H9 (cell line): ENCODE results near the gene PLPP2. TPM values are rescaled to one million over a fixed set of nuclear protein-coding genes. Genes with fewer than 3 reads are reported as not detected.

Experiments used
- DNase-seq: peaks from one replicate; pipeline ENCODE4 v3.0.0-alpha.2; 2017
- H2AFZ ChIP-seq: one replicate; pipeline ENCODE4 v1.6.1; 2013; ENCODE audit warnings: mild to moderate bottlenecking, low read length, control low read depth, moderate library complexity
- H2AK5ac ChIP-seq: 2 replicates; pipeline ENCODE4 v1.6.1; 2013; ENCODE audit warnings: low read length, control low read depth, mixed read lengths; ENCODE audit not compliant: insufficient read length
- H2BK120ac ChIP-seq: one replicate; pipeline ENCODE4 v1.6.1; 2013; ENCODE audit warnings: low read depth, mild to moderate bottlenecking, low read length, control low read depth, inconsistent platforms; ENCODE audit not compliant: poor library complexity, severe bottlenecking
- H2BK12ac ChIP-seq: 2 replicates; pipeline ENCODE4 v1.6.1; 2013; ENCODE audit warnings: low read length, control low read depth, mixed read lengths, low read depth; ENCODE audit not compliant: insufficient read length
- H2BK15ac ChIP-seq: 2 replicates; pipeline ENCODE4 v1.6.1; 2013; ENCODE audit warnings: low read depth, low read length, control low read depth
- H2BK20ac ChIP-seq: one replicate; pipeline ENCODE4 v1.6.1; 2013; ENCODE audit warnings: low read depth, mild to moderate bottlenecking, low read length, control low read depth, inconsistent platforms; ENCODE audit not compliant: poor library complexity, severe bottlenecking
- H2BK5ac ChIP-seq: 2 replicates; pipeline ENCODE4 v1.6.1; 2013; ENCODE audit warnings: low read length, control low read depth, mixed read lengths; ENCODE audit not compliant: insufficient read length
- H3K14ac ChIP-seq: 2 replicates; pipeline ENCODE4 v1.6.1; 2013; ENCODE audit warnings: low read length, control low read depth; ENCODE audit not compliant: insufficient read depth
- H3K18ac ChIP-seq: 2 replicates; pipeline ENCODE4 v1.6.1; 2013; ENCODE audit warnings: low read depth, mild to moderate bottlenecking, mixed read lengths, low read length, control low read depth; ENCODE audit not compliant: insufficient read length
- H3K23ac ChIP-seq: 2 replicates; pipeline ENCODE4 v1.6.1; 2013; ENCODE audit warnings: low read length, control low read depth, mixed read lengths, low read depth; ENCODE audit not compliant: insufficient read length
- H3K23me2 ChIP-seq: 2 replicates; pipeline ENCODE4 v1.6.1; 2013; ENCODE audit warnings: low read depth, mild to moderate bottlenecking, mixed read lengths, low read length, control low read depth; ENCODE audit not compliant: insufficient read length, poor library complexity, severe bottlenecking
- H3K27ac ChIP-seq: 2 replicates; pipeline ENCODE4 v1.5.1; 2013; ENCODE audit warnings: low read length, control low read depth, mixed read lengths, low read depth; ENCODE audit not compliant: insufficient read length
- H3K27me3 ChIP-seq: 2 replicates; pipeline ENCODE4 v1.6.1; 2013; ENCODE audit warnings: low read length, control low read depth, inconsistent platforms; ENCODE audit not compliant: insufficient read depth
- H3K4ac ChIP-seq: 2 replicates; pipeline ENCODE4 v1.6.1; 2013; ENCODE audit warnings: low read depth, mild to moderate bottlenecking, control low read depth, inconsistent platforms, low read length, moderate library complexity
- H3K4me1 ChIP-seq: 2 replicates; pipeline ENCODE4 v1.6.1; 2013; ENCODE audit warnings: low read length, control low read depth, inconsistent platforms; ENCODE audit not compliant: insufficient read depth
- H3K4me2 ChIP-seq: 2 replicates; pipeline ENCODE4 v1.6.1; 2013; ENCODE audit warnings: low read length, control low read depth, mixed read lengths; ENCODE audit not compliant: insufficient read length, insufficient read depth
- H3K56ac ChIP-seq: 2 replicates; pipeline ENCODE4 v1.6.1; 2013; ENCODE audit warnings: low read depth, mild to moderate bottlenecking, mixed read lengths, low read length, control low read depth; ENCODE audit not compliant: insufficient read length
- H3K79me1 ChIP-seq: 2 replicates; pipeline ENCODE4 v1.6.1; 2013; ENCODE audit warnings: low read depth, mild to moderate bottlenecking, moderate library complexity, low read length, control low read depth, inconsistent platforms; ENCODE audit not compliant: insufficient read depth, poor library complexity, severe bottlenecking
- H3K79me2 ChIP-seq: 2 replicates; pipeline ENCODE4 v1.6.1; 2013; ENCODE audit warnings: low read length, control low read depth, inconsistent platforms; ENCODE audit not compliant: insufficient read depth
- H3K9ac ChIP-seq: 2 replicates; pipeline ENCODE4 v1.6.1; 2013; ENCODE audit warnings: low read length, control low read depth, mixed read lengths; ENCODE audit not compliant: insufficient read length; ENCODE audit errors: extremely low read depth
- H3K9me3 ChIP-seq: one replicate; pipeline ENCODE4 v1.6.1; 2013; ENCODE audit warnings: low read depth, low read length, inconsistent platforms; ENCODE audit not compliant: control insufficient read depth
- H3T11ph ChIP-seq: one replicate; pipeline ENCODE4 v1.6.1; 2013; ENCODE audit warnings: mild to moderate bottlenecking, low read length, control low read depth, inconsistent platforms
- H4K20me1 ChIP-seq: one replicate; pipeline ENCODE4 v1.6.1; 2013; ENCODE audit not compliant: control insufficient read depth, insufficient read length, insufficient read depth
- H4K5ac ChIP-seq: 2 replicates; pipeline ENCODE4 v1.6.1; 2013; ENCODE audit warnings: low read depth, mild to moderate bottlenecking, mixed read lengths, low read length, control low read depth; ENCODE audit not compliant: insufficient read length
- H4K8ac ChIP-seq: replicated peaks from 2 replicates; pipeline ENCODE4 v1.6.1; 2013; ENCODE audit warnings: low read length, control low read depth, mixed read lengths, low read depth; ENCODE audit not compliant: insufficient read length
- H4K91ac ChIP-seq: 2 replicates; pipeline ENCODE4 v1.6.1; 2013; ENCODE audit warnings: low read depth, mild to moderate bottlenecking, moderate library complexity, mixed read lengths, low read length, control low read depth; ENCODE audit not compliant: insufficient read length
- H3K27ac Mint-ChIP-seq, 3 experiments: 2 replicates in 2 of 3; 3 replicates in 1 of 3; pipeline ENCODE4 v1.8.0; 2020 to 2021; ENCODE audit warnings: mixed read lengths in 3 of 3, mild to moderate bottlenecking in 1 of 3, moderate library complexity in 1 of 3
- H3K27me3 Mint-ChIP-seq: 2 replicates; pipeline ENCODE4 v1.8.0; 2021; ENCODE audit warnings: low read depth, mild to moderate bottlenecking, moderate library complexity, mixed read lengths
- H3K36me3 Mint-ChIP-seq, 3 experiments: 2 replicates in 2 of 3; 3 replicates in 1 of 3; pipeline ENCODE4 v1.8.0; 2020 to 2021; ENCODE audit warnings: low read depth in 3 of 3, mixed read lengths in 3 of 3; ENCODE audit not compliant: insufficient read depth in 1 of 3
- H3K4me1 Mint-ChIP-seq, 2 experiments: 2 replicates each; pipeline ENCODE4 v1.8.0; 2020; ENCODE audit warnings: mixed read lengths in 2 of 2
- H3K4me3 Mint-ChIP-seq, 2 experiments: 2 replicates in 1 of 2; 3 replicates in 1 of 2; pipeline ENCODE4 v1.8.0; 2020 to 2021; ENCODE audit warnings: mild to moderate bottlenecking in 2 of 2, mixed read lengths in 2 of 2, moderate library complexity in 1 of 2
- H3K9me3 Mint-ChIP-seq, 2 experiments: 2 replicates in 1 of 2; 3 replicates in 1 of 2; pipeline ENCODE4 v1.8.0; 2020; ENCODE audit warnings: mild to moderate bottlenecking in 2 of 2, mixed read lengths in 2 of 2, moderate library complexity in 1 of 2
- WGBS: extraction: QIAGEN DNeasy Blood & Tissue Kit; methylation state at CpG from one replicate; pipeline ENCODE4 v1.1.7; 2013; ENCODE audit warnings: missing lambda C conversion rate, low lambda C conversion rate, mixed read lengths; ENCODE audit not compliant: insufficient read length; ENCODE audit errors: extremely low coverage; 5-methylcytosine and 5-hydroxymethylcytosine counted together
- total RNA-seq: library from RNA; stranded (reverse); gene quantifications from 2 replicates; pipeline ENCODE4 v1.2.1, GENCODE V29; 2021
- TF ChIP-seq, protein P1 (sequence below): fragments of 200-600 bp; sonication (generic); conservative IDR thresholded peaks from 3 replicates; pipeline ENCODE4 v1.8.0; 2021; ENCODE audit warnings: antibody characterized with exemption, mild to moderate bottlenecking

Gene PLPP2
- total RNA-seq, 1 experiment from 2014 or later: 143 TPM

DNA sequence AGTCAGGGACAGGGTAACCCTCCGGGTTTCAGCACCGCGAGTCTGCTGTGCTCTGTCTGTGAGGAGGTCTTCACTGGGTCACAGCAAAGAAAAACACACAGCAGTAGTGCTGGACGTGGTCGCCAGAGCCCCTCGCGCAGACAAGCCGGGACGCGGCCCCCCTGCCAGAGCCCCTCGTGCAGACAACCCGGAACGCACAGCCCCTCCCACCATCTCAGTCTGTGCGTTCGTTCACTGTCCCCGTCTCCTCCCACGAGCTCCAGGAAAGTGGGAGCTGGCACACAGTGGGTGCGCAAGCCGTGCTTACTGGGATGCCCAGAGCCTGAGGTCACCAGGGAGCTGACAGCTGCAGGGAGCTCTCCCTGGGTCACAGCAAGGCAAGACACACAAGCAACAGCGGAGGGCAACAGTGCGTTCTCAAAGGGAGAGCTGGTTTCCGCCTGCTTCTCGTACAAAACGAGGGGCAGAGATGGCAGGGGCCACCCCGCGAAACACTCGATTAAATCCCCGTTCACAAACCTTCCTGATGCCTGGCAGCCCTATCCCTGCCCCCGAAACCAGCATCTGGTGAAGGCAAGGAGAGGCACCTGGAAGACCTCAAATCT is 3.2 kb upstream of the PLPP2 start:
- Histone ChIP-seq H3T11ph (no peak overlapping the region), H3K9me3 (no peaks in the 10 kb centered on the region), H2BK20ac (no peak overlapping the region), H2AK5ac (no peak overlapping the region), H4K8ac (no peak overlapping the region), H3K79me2 (no peaks in the 10 kb centered on the region), H3K4ac (no peak overlapping the region), H4K5ac (no peak overlapping the region), H3K27ac (no peak overlapping the region), H4K20me1 (no peaks in the 10 kb centered on the region), H3K18ac (no peak overlapping the region), H3K4me2 (peak overlapping the region; percentile 47), H3K23me2 (peaks cover 9% of the 10 kb centered on the region), H2BK12ac (no peak overlapping the region), H2BK5ac (no peak overlapping the region), H3K79me1 (no peaks in the 10 kb centered on the region), H3K14ac (no peak overlapping the region), H3K56ac (no peak overlapping the region), H3K23ac (no peak overlapping the region), H4K91ac (no peak overlapping the region), H2BK120ac (no peak overlapping the region), H2BK15ac (no peak overlapping the region), H3K4me1 (peaks cover 2% of the 10 kb centered on the region), H3K27me3 (no peaks in the 10 kb centered on the region; the same call in 1 of the 2 replicates), H2AFZ (no peak overlapping the region), H3K9ac (no peak overlapping the region)
- peaks cover 33 to 35% of the 10 kb centered on the region in 2 experiments for H3K4me1 Mint-ChIP-seq
- H3K4me3 Mint-ChIP-seq: peak overlapping the region; percentile 49 to 71; a peak in 4 of 5 replicates
- H3K27me3 Mint-ChIP-seq: peaks cover 29% of the 10 kb centered on the region
- TF ChIP-seq, protein P1, sequence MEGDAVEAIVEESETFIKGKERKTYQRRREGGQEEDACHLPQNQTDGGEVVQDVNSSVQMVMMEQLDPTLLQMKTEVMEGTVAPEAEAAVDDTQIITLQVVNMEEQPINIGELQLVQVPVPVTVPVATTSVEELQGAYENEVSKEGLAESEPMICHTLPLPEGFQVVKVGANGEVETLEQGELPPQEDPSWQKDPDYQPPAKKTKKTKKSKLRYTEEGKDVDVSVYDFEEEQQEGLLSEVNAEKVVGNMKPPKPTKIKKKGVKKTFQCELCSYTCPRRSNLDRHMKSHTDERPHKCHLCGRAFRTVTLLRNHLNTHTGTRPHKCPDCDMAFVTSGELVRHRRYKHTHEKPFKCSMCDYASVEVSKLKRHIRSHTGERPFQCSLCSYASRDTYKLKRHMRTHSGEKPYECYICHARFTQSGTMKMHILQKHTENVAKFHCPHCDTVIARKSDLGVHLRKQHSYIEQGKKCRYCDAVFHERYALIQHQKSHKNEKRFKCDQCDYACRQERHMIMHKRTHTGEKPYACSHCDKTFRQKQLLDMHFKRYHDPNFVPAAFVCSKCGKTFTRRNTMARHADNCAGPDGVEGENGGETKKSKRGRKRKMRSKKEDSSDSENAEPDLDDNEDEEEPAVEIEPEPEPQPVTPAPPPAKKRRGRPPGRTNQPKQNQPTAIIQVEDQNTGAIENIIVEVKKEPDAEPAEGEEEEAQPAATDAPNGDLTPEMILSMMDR: no peak
- no peak overlapping the region for H3K27ac Mint-ChIP-seq
- peaks cover 6% of the 10 kb centered on the region in 2 experiments; a peak in 4 of 5 replicates for H3K9me3 Mint-ChIP-seq
- peaks cover 0 to 3% (median under 1%) of the 10 kb centered on the region in 3 experiments; a peak in 3 of 7 replicates for H3K36me3 Mint-ChIP-seq
- DNase-seq: peak; percentile 52
- WGBS: no CpG with 5 or more reads among the region's 29 CpGs
